Hematopoietic multipotent progenitor cell (in vitro differentiated cells): ENCODE measurements around the gene ARHGAP31. TPM values are rescaled to one million over a fixed set of nuclear protein-coding genes. Genes with fewer than 3 reads are reported as not detected.
A peak's percentile ranks its signal among the peaks of the same experiment; 100 is the strongest.
"Not testable (repeated sequence)": the region's sequence is repeated elsewhere in the genome, so short reads cannot be mapped to it uniquely, and the experiment has no call there.

ENCODE experiments used
- DNase-seq, 3 donors: peaks; one replicate each; pipeline ENCODE4 v3.0.0-alpha.2; 2011 to 2015; ENCODE audit warnings: low read depth in 2 of 3, low spot score in 2 of 3
- total RNA-seq: library from RNA; depleted of rRNA; stranded (reverse); fragments of >200 nt; gene quantifications from one replicate; pipeline ENCODE4 v1.2.3, GENCODE V29; 2012

ARHGAP31 gene
- total RNA-seq, 1 donor, result 2.4 TPM

DNA sequence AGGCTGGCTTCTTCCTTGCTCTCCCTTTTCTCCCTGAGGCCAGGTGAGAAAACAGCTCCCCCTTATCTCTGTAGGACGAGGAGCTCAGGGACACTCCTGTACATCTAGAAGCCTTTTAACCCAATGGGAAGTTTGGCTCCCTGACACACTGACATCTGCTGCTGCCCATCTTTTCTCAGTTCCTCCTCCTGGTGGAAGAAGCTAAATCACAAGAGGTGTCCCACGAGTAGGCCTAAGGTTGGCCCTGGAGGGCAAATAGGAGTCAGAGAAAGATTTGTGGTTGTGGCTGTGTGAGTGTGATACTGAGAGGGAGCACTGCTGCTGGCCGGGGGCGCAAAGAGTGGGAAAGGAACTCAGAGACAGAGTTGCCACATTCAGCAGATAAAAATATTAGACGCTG is 49.5 kb downstream of the ARHGAP31 start:
- no peak for DNase-seq

DNA sequence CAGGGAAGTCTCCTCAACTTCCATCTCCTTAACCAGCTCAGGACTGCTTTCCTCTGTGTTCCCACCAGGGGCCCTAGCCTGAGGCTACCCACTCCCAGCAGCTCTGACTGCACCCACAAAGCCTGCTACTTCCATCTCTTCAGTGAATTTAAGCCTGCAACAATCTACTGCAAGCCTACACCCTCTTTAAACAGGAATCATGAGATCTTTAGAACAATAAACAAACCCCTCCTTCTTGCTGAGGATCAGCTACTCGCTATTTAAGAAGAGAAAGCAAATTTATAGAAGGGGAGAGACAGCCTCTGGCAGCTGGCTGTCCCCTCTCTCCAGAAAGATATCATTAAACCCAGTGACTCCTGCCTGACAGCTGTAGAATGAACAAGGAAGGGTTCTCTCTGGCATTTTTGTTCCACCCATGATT is 51.9 kb downstream of the ARHGAP31 start:
- no peak for DNase-seq

GRCh38 chr3:119347036-119347435 is 52.9 kb downstream of the ARHGAP31 start:
- no peak for DNase-seq

- DNase-seq, result no peak
Measured at GRCh38 chr3:119349354-119350041, 55.3 kb downstream of the ARHGAP31 start.

GRCh38 chr3:119350114-119350513 is 55.9 kb downstream of the ARHGAP31 start:
- no peak for DNase-seq

DNA sequence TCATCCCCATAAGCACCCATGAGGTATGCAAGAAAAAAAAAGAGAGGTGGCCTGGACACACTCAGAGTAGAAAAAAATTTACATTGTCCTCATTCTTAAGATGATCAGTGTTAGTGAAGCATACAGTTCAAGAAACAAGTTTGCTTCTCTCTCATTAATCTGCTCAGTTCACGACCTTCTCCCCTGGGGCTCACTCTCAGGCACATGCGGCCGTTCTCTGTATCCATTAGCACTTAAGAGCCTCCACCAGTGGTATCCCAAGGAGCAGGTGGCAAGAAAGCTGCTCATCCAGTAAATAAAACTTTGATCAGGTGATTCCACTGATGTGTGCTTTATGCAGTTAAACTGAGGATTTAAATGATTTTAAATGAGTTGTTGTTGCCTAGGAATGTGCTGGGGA is 57.4 kb downstream of the ARHGAP31 start:
- DNase-seq, result no peak

DNA sequence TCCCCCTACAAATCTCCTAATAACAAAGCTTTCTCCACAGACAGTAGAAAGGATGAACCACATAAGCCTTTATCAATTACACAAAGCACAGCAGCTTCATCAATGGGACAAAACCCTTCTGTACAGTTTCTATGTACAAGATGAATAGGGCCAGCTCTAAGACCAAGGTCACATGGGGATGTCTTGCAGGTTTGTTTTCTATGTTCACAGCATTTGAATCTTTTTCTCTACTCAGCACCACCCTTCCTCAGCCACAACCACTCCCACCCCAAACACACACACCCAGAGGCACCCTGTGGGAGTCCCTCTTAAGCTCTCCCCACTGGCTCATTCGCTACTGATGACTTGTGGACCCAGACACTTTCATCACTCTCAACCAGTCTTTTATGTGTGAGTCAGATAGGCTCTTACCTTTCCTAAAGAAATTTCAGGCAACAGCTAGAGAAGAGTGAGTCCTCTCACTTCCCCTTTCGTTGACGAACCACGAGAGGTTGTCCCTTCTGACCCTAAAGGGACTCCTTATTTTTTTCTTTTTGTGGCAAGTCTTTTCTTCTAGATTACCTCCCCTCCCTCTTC is 57.9 kb downstream of the ARHGAP31 start:
- DNase-seq, result peak in 2 of 3 donors; percentile 42 to 63

DNA sequence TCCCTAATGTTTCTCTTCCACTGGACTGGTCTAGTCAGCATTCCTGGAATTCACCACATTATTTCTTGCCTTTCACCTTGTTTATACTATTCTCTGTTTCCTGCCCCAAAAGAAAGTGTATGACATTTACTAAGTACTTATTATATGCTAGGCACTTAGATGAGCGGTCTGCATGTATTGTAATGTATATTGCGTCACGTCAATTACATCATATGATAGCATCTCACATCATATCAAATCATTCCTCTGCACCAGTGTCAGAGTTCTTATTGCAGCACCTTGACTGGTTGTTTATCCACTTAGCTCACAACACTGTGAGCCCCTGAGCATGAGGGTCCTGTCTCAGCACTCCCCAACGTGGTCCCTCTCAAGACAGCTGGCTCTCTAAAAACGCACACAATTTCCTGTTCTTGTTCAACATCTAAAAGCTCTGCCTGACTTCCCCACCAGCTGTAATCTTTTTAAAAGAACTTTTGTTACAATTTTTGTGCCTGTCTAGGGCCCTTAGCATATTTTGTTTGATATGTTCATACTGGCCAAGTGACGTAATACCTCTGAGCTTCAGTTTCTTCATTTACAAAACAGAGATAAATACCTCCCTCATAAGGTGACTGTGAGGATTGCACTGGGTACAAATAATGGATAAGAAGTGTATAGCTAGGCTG is 58.8 kb downstream of the ARHGAP31 start:
- DNase-seq, result peak; percentile 14 to 84 (median 64)

DNA sequence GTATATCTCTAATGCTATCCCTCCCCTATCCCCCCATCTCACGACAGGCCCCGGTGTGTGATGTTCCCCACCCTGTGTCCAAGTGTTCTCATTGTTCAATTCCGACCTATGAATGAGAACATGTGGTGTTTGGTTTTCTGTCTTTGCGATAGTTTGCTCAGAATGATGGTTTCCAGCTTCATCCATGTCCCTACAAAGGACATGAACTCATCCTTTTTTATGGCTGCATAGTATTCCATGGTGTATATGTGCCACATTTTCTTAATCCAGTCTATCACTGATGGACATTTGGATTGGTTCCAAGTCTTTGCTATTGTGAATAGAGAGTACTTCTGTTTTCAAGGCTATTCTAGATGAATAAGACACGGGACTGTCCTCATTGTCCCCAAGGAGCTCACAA is 61.4 kb downstream of the ARHGAP31 start:
- DNase-seq, result not testable (repeated sequence)

- no peak for DNase-seq
Measured at GRCh38 chr3:119356646-119357045, 62.5 kb downstream of the ARHGAP31 start.

DNA sequence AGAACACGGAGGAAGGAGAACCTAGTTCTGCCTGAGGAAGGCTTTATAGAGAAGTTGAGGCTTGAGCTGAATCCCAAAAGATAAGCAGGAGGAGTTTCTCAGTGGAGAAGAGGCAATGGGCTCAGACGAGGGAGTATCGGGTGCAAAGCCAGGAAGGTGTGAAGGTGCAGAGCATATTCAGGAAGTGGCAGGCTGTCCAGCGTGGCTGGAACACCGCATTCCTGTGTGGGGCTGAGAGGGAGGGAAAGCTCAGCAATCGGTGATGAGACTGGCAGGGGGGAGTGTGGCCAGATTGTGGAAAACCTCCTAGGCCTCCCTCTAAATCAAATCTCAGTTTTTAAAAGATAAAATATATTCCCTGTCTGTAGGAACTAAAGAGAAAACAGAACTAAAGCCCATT is 63.0 kb downstream of the ARHGAP31 start:
- DNase-seq, result no peak

DNA sequence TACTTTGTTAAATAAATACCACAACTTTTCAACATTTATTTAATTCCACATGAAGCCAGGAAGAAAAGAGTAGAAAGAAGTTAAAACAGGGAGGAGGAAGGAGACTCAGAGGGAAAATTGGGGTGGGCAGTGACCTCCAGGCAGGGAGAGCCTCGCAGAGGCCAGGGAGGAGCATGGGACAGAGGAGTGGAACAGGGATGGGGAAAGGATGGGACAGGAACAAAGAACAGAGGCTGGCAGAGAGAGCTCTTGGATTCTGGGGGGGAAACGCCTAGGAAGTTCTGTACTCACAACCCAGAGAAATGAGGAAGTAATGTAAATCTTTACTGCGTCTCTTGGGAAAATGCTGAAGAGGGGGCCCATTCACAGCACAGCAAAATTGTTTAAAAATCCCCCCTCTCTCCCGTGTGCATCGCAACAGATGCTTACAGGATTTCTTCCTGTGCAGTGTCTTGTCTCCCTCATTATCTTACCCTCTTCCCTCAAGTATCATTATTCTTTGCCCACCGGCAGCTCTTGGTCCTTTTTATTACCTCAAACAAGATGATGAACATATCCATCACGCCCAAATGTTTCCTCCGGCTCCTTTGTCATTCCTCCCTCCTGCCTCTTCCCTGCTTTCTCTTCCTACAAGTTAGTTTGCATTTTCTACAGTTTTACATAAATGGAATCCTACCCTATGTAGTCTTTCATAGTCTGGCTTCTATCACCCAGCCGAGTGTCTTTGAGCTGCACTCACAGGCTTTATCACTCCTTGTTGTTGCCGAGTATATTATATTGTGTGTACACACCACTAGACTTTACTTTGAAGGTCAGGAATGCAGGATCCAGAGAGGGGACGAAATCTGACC is 65.5 kb downstream of the ARHGAP31 start:
- DNase-seq, result peak in 1 of 3 donors; percentile 26

DNA sequence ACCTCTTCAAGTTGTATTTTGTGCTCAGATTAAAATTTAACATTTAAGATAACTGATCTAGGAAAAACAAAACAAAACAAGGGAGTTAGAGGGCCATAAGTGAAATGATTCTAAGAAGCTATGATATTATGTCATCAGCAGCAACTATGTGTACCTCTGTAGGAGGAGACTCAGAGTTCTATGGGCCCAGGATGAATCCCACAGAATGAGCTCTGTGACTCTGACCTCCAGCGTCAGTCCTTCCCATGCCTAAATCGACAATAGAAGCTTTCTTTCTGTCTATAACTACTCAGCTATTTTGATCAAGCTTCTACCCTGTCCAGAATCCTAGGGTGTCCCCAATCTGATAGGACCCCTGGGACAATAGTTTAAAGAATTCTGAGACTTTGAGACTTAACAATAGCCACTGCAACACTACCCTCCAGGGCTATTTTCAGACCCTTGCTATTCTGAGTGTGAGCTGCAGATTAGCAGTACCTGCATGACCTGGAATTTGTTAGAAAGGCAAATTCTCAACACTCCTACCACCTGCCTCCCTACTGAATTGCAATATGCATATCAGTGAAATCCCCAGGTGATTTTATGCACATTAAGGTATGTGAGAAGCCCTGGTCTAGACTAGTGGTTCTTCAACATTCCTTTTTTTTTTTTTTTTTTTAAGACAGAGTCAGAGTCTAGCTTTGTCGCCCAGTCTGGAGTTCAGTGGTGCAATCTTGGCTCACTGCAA is 66.7 kb downstream of the ARHGAP31 start:
- DNase-seq, result no peak

GRCh38 chr3:119362010-119362409 is 67.8 kb downstream of the ARHGAP31 start:
- no peak for DNase-seq

DNA sequence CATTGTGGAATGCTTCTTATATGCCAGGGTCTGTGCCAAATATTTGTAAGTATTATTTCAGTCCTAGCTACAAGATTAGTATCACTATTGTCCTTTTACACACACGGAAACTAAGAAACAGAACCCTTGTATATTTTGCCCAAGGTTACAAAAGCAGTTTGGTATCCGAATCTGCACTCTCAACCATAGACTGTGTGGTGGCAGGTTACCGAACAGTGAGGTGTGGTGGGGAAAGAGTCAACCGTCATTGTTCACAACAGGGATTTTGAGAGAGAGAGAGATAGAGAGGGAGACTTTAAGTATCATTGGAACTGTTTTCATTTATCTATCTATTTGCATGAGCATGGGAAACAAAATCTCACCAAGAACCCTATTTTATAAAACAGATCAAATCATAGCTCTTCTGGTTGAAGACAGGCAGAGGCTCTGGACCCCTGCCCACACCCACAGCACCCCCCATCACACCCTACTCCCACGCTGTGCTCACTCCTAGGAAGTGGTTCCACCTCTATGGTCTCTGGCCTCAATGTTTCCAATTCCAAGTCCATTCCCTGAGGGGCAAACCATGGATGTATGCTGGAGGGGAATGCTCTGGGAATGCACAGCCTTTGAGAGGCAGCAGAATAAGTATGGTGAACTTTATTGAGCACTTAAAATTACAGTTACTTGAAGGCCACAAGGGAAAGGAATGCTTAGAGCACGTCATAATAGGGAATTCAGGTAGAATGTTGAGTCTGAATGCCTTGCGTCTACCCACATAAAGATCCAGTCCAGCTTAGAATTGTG is 69.0 kb downstream of the ARHGAP31 start:
- DNase-seq, result no peak

- DNase-seq, result no peak
Measured at GRCh38 chr3:119364401-119364800, 70.2 kb downstream of the ARHGAP31 start.

GRCh38 chr3:119365418-119365817 is 71.2 kb downstream of the ARHGAP31 start:
- DNase-seq, result no peak

DNA sequence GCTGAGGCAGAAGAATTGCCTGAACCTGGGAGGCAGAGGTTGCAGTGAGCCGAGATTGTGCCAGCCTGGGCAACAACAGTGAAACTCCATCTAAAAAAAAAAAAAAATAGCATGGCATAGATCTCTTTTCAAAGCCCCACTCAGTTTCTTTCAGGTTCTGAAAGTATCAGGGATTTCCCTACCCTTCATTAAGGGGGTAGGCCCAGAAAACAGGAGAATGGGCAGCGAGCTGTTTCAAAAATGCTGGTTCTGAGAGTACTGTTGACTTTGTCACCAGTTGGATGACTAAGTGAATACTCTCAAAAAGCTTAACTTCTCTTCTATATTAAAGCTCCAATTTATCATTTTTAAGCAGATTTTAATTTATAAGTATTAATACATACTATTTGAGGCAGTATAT is 72.8 kb downstream of the ARHGAP31 start:
- no peak for DNase-seq

- DNase-seq, result no peak
Measured at GRCh38 chr3:119368298-119368697, 74.1 kb downstream of the ARHGAP31 start.

DNA sequence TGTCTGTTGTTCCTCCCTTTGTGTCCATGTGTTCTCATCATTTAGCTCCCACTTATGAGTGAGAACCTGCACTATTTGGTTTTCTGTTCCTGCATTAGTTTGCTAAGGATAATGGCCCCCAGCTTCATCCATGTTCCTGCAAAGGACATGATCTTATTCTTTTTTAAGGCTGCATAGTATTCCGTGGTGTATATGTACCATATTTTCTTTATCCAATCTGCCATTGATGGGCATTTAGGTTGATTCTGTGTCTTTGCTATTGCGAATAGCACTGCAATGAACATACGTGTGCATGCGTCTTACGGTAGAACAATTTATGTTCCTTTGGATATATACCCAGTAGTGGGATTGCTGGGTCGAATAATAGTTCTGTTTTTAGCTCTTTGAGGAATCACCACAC is 77.6 kb downstream of the ARHGAP31 start:
- DNase-seq, result not testable (repeated sequence)
